IPS DF 19.7 (cell line): ENCODE measurements around the gene CHI3L1.

Experiments used
- DNase-seq: peaks from one replicate; pipeline ENCODE4 v3.0.0-alpha.2; 2013; ENCODE audit warnings: low read depth, low spot score

CHI3L1 gene

GRCh38 chr1:203168991-203169390, 17.5 kb downstream of the CHI3L1 start:
- DNase-seq: no peak

GRCh38 chr1:203168256-203168786, 18.2 kb downstream of the CHI3L1 start:
- no peak for DNase-seq

- DNase-seq: no peak
These were observed 18.6 kb downstream of the CHI3L1 start for GRCh38 chr1:203167913-203168200.

- DNase-seq: no peak
These were observed 19.2 kb downstream of the CHI3L1 start for GRCh38 chr1:203167026-203167912.

GRCh38 chr1:203166192-203166940, 20.1 kb downstream of the CHI3L1 start:
- DNase-seq: no peak

- DNase-seq: no peak
These were observed 20.7 kb downstream of the CHI3L1 start for GRCh38 chr1:203165800-203166161.

- DNase-seq: no peak
These were observed 21.3 kb downstream of the CHI3L1 start for GRCh38 chr1:203165101-203165799.

- DNase-seq: no peak
These were observed 22.4 kb downstream of the CHI3L1 start for GRCh38 chr1:203163891-203164635.

GRCh38 chr1:203162403-203162802, 24.1 kb downstream of the CHI3L1 start:
- no peak for DNase-seq

GRCh38 chr1:203161703-203162102, 24.8 kb downstream of the CHI3L1 start:
- no peak for DNase-seq

- no peak for DNase-seq
These were observed 25.3 kb downstream of the CHI3L1 start for GRCh38 chr1:203161175-203161574.

GRCh38 chr1:203159844-203160243, 26.7 kb downstream of the CHI3L1 start:
- DNase-seq: no peak

- no peak for DNase-seq
These were observed 27.4 kb downstream of the CHI3L1 start for GRCh38 chr1:203158960-203159665.

- no peak for DNase-seq
These were observed 28.1 kb downstream of the CHI3L1 start for GRCh38 chr1:203158423-203158822.

- DNase-seq: no peak
These were observed 30.2 kb downstream of the CHI3L1 start for GRCh38 chr1:203156280-203156679.

- no peak for DNase-seq
These were observed 32.3 kb downstream of the CHI3L1 start for GRCh38 chr1:203153989-203154821.

- no peak for DNase-seq
These were observed 33.2 kb downstream of the CHI3L1 start for GRCh38 chr1:203153051-203153988.

- DNase-seq: no peak
These were observed 34.1 kb downstream of the CHI3L1 start for GRCh38 chr1:203152158-203153034.
